D341Med (cell line): ENCODE data around the gene NRTN.
A peak's percentile ranks its signal among the peaks of the same experiment; 100 is the strongest.

Experiments used
- DNase-seq: peaks from one replicate; pipeline ENCODE4 v3.0.0; 2012; ENCODE audit warnings: low spot score

Gene NRTN

GRCh38 chr19:5790559-5791520 is 14.0 kb upstream of the NRTN start, which contains the start of gene DUS3L:
TSS of gene DUS3L (minus strand) at chr19:5791163. CDS start at chr19:5791141, 22 bp downstream.
- peak; percentile 97 for DNase-seq

- no peak for DNase-seq
Measured at GRCh38 chr19:5792224-5792623, 12.6 kb upstream of the NRTN start.

GRCh38 chr19:5793188-5793587 is 11.7 kb upstream of the NRTN start:
- DNase-seq = no peak

- no peak for DNase-seq
Measured at GRCh38 chr19:5795382-5795919, 9.4 kb upstream of the NRTN start.

- DNase-seq = no peak
Measured at GRCh38 chr19:5798244-5798643, 6.6 kb upstream of the NRTN start.

GRCh38 chr19:5799247-5800241 is 5.3 kb upstream of the NRTN start:
- peak; percentile 72 for DNase-seq

- no peak for DNase-seq
Measured at GRCh38 chr19:5800361-5801270, 4.3 kb upstream of the NRTN start.

- peak; percentile 64 for DNase-seq
Measured at GRCh38 chr19:5801796-5802619, 2.9 kb upstream of the NRTN start.

GRCh38 chr19:5803441-5803751 is 1.5 kb upstream of the NRTN start:
- no peak for DNase-seq

GRCh38 chr19:5803752-5804515 is 933 bp upstream of the NRTN start:
- DNase-seq = peak; percentile 96

- DNase-seq = peak; percentile 90
Measured at GRCh38 chr19:5805462-5806132, 730 bp downstream of the NRTN start.

GRCh38 chr19:5806133-5806489 is 1.2 kb downstream of the NRTN start:
- DNase-seq = no peak

- no peak for DNase-seq
Measured at GRCh38 chr19:5806905-5807304, 2.0 kb downstream of the NRTN start.

GRCh38 chr19:5808120-5808816 is 3.4 kb downstream of the NRTN start:
- no peak for DNase-seq

GRCh38 chr19:5809053-5809452 is 4.2 kb downstream of the NRTN start:
- no peak for DNase-seq

GRCh38 chr19:5809469-5809868 is 4.6 kb downstream of the NRTN start:
- DNase-seq = no peak

- DNase-seq = no peak
Measured at GRCh38 chr19:5811117-5811516, 6.2 kb downstream of the NRTN start.

- DNase-seq = no peak
Measured at GRCh38 chr19:5814123-5814851, 9.4 kb downstream of the NRTN start.
